GM21423 (cell line): Measurements from ENCODE around the gene RMDN3.

Experiments used
- ATAC-seq: cut with Tn5 transposase; IDR thresholded peaks from one replicate; pipeline ENCODE4 v1.9.1; 2021; ENCODE audit warnings: mild to moderate bottlenecking, moderate library complexity; ENCODE audit not compliant: unreplicated experiment

The RMDN3 gene

DNA sequence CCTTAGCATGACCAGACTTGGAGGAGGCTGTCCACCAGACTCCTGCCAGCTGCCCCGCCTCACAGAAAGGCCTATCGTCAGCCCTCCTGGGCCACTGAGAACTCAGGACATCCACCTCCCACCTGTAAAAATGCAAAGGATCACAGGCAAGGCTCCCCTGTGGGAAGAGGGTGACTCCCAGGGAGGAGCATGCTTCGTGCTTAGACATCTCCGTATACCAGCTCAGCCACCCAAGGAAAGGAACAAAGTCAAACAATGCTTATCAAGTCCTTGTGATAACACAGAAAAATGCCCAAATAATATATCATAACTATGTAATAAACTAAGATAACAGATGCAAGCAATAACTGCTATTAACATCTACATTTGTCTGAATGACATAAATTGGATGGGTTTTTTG lies 4.2 kb downstream of the RMDN3 start:
- no peak for ATAC-seq

DNA sequence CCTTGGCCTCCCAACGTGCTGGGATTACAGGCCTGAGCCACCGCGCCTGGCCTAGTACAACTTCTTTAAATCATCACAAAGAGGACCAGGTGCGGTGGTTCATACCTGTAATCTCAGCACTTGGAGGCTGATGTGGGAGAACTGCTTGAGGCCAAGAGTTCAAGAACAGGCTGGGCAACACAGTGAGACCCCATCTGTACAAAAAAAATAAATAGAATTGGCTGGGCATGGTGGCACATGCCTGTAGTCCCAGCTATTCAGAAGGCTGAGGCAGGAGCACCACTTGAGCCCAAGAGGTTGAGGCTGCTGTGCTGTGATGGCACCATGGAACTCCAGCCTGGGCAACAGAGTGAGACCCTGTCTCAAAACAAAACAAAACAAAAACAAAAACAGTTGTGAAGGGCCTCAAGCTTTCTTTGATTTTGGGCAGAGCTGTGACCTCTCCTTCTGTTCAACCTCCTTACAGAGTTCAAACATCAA lies 5.9 kb downstream of the RMDN3 start:
- no peak for ATAC-seq

DNA sequence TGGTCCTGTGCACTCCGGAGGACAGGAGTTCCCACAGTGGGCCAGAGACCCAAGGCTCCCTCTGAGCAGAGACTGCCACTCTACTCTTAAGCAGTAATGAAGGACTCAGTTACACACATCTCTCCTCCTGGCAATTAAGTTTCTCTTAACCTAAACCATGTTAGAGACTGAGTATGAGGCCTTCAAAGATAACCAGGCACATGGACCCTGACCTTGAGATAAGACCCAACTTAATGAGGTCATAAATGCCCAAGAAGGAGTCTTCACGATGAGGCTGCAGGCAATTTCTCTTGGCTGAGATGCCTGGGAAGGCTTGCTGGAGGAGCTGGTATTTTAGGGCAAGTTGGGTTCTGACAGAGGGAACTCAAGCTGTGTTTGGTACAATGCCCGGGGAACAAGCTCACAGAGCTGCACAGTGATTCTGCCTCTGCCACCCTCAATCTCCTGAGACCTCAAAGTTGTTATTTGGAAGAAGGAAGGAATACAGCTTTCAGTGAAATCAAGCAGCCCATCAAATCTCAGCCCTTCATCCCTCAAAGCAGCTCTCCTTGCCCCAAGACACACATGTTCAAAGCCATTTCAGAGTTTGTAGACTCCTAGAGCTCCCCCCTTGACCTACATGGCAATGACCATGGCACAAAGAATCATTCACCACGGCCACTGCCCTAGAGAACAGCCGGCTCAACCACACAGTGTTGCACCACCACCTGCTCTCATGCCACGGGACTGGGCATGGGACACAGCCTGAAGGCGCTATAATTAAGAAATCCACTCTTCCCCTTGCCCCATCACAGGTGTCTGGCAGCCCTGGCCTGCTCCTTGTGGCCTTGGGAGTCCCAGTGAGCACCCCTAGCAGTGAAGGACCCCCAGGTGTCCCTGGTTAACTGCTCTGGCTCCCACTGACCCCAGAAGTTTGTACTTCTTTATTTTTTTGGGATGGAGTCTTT lies 7.1 kb downstream of the RMDN3 start:
- ATAC-seq: no peak

DNA sequence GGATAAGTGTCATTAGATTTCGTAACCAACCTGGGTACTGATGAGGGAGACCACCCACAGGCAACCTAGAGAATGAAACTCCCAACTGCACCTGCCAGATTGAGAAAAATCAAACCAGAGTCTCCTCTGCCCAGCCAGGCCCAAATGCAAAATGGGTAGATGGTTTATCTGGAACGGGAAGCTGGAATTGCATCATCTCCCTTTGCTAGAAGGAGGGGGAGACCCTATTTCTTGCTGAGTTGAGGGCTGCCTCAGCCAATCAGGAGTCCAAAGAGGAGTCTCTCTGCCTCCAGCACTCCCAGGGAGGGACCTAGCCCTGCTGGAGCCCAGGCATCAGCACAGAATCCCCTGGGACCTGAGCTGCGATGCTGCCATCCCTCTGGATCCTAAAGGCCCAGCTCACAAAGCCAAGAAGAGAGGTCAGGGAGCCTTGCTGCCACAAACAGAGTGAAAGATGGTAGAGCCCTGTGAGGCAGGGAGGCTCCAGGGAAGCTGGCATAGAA lies 8.1 kb downstream of the RMDN3 start:
- no peak for ATAC-seq

DNA sequence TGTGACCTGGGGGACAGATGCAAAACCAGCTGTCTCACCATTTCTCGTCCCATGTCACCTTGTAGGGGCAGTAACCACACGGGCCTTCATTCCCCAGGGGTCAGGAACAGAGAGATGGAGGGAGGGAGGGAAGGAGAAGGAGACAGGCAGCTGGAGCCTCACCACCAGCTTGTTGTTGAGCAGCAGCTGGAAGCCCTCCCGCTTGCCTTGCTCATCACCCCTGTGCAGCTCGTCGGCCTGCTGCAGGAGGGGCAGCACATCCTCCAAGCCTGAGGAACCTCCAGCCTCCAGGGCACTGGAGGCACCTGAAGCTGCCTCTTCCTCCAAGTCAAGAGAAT lies 10.3 kb downstream of the RMDN3 start:
- ATAC-seq: no peak

DNA sequence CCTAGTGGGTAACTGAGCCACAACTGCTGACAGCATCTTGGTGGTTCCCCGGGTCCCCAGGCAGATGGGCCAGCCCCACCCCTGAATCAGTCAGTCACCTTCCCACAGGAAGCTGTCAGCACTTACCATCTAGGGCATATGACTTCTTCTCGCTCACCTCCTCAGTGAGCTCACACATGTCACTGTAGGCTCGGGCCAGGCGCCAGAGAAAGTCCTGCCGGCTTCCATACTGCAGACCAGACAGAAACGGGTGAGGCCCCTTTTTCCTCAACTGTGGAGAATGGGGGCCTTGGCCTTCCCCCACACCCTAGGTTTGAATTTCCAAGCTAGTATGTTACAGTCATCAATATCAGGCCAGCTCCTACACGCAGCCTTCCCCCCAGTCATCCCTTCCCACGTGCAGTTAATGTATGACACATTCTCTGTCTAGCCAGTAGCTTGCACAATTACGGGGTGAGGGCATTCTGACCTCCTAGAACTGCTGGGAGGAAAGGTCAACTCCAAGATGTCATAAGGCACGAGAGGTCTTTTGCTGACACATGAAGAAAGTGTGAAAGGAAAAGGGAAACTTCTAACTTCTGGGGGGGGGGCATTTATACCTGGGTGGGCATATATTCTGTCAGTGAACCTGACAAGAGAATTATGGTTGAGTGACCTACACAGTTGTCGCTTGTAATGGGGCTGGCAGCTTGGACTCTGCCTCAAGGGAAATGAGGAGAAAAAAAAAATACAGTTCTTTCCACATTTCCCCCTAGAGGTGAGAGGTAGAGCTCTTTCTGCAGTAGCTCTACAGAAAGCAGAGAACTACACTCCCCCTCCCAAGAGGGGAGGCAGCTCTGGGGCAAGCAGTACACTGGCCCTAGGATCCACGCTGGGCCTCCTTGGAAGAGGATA lies 10.9 kb downstream of the RMDN3 start:
- no peak for ATAC-seq

DNA sequence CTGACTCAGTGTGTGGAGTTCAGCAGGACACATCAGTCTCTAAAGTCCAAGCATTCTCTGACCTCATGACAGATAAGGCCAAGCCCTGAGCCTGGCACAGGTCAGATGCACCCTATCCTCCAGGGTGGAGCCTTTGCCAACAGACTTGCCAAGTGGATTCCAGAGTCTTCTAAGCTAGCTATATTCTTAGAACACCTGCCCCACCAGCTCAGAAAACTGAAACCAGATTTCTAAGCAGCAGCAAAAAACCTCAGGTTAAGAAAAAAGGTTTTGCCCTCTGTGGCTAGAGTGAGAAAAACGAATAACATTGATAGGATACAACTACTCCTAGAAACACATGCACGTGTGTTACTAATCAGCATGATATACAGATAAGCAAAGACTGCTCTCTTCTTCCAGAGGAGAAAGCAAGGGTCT lies 11.6 kb downstream of the RMDN3 start:
- no peak for ATAC-seq

DNA sequence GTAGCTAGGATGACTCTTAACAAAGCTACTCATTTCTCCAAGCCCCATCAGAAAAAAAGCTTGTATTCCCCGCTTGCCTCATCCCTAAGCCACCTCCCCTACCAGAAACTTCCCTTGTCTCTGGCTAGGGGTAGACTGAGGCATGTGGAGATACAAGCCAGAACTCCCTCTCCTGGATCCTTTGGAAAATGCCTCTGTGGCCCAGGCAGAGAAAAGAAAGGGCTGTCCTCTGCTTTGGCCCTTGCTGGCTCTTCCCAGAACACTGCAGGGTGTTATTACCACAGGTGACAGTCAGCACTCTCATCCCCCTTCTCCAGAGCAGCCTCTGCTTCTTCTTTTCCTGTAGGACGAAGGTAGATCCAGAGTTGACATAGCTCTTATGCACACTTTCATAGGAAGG lies 15.2 kb downstream of the RMDN3 start:
- ATAC-seq: no peak

DNA sequence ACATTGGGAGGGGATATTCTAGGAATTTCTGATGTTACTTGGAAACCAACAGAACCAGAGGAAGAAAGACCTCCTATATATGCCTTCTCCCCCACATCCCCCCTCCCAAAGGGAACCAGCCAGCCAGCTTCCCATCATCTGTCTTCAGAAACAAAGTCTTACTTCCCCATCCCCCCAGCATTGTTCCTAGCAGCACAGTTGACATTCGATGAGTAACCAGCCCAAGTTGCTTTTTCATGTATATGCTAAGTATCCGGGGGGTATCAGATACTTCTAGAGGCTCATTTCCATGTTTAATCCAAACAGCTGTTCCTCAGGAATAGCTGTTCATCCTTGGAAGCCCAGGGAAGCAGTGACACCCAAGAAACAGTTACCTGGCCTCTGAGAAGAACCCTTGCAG lies 16.0 kb downstream of the RMDN3 start:
- ATAC-seq: no peak

DNA sequence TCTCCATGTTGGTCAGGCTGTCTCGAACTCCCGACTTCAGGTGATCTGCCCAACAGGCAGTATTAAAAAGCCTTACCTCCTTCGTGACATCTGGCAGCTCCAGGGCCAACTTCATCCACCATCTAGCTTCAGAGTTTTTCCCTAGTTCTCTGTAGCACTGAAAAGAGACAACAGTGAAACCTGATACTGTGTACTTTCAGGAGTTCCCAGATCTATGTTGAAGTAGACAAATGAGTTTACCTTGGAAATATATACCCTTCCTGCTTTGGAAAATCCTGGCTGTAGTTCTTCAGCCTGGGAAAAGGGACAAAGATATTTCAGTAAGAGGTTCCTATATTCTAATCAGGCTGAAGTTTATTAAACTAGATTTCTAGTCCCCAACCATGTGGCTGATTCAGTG lies 18.0 kb downstream of the RMDN3 start:
- ATAC-seq: no peak

DNA sequence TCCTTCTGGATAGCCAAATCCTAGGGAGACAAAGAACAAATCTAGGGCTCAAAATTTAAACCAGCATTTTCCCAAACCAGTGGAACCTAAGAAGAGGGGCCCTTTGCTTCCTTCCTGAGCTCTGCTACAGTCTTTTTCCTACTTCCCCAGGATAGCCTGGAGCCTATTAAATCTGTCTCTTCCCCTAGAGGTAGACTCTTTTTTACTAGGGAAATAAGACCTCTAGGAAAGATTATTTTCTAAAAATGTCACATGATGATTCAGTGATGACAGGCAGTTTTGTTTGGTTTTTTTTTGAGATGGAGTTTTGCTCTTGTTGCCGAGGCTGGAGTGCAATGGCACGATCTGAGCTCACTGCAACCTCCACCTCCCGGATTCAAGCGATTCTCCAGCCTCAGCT lies 18.5 kb downstream of the RMDN3 start:
- ATAC-seq: no peak

DNA sequence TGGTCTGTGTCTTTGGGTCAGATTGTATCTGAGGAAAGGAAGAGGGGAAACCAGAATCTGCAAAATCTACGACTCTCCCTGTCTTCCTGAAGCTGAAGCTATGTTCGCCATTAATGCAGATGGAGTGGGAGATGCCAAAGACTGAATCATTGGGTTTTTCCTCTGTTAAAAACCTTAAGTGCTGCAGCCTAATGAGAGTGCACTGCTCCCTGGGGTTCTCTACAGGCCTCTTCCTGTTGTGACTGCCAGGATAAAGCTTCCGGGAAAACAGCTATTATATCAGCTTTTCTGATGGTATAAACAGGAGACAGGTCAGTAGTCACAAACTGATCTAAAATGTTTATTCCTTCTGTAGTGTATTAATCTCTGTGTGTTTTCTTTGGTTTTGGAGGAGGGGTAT lies 24.0 kb downstream of the RMDN3 start:
- no peak for ATAC-seq

DNA sequence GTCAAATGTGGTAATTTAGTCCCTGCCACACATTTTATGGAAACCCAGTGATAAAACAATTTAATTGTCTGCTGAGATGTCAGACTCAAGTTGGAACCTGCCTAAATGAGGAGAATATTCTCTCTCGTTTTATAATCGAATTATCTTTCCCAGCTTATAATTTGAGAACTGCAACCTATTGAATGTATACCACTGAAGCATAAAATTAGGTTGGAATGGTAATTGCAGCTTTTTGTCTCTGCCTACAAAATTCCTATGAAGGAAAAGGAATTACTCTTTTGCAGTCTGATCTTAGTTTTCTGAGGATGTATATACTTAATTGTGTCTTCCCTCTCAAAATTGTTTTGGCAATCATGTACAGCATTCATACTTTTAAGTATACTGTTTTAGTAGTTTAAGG lies 31.1 kb downstream of the RMDN3 start:
- no peak for ATAC-seq

DNA sequence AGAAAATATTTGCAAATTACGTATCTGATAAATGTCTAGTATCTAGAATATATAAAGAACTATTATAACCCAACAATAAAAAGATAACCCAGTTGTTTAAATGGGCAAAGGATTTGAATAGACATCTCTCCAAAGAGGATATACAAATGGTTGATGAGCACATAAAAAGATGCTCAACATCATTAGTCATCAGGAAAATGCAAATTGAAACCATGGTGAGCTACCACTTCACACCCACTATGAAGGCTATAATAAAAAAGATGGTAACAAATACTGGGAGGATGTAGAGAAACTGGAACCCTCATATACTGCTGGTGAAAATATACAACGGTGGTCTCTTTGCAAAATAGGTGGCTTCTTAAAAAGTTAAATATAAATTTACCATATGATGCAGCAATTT lies 32.1 kb downstream of the RMDN3 start:
- no peak for ATAC-seq

DNA sequence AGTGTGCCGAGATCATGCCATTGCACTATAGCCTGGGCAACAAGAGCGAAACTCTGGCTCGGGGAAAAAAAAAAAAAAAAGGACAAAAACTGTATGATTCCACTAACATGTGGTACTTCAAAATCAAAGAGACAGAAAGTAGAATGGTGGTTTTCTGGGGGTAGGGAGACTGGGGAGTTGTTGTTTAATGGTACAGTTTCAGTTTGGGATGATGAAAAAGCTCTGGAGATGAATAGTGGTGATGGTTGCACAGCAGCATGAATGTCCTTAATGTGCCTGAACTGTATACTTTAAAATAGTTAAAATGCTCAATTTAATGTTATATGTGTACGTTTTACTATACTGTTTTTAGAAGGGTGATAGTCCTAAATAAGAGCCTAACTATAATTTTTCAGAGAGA lies 32.7 kb downstream of the RMDN3 start:
- no peak for ATAC-seq

DNA sequence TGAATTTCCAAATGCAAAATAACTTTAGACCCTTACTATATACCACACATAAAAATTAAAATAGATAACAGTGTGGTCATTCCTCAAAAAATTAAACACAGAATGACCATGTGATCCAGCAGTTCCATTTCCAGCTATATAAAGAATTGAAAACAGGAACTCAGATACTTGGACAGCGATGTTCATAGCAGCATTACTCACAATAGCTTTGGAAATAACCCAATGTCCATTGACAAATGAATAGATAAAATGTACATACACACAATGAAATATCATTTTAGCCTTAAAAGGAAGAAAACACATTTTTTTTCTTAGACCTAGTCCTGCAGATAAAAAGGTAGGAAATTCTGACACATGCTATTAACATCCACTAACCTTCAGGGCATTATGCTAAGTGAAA lies 33.4 kb downstream of the RMDN3 start:
- ATAC-seq: no peak

DNA sequence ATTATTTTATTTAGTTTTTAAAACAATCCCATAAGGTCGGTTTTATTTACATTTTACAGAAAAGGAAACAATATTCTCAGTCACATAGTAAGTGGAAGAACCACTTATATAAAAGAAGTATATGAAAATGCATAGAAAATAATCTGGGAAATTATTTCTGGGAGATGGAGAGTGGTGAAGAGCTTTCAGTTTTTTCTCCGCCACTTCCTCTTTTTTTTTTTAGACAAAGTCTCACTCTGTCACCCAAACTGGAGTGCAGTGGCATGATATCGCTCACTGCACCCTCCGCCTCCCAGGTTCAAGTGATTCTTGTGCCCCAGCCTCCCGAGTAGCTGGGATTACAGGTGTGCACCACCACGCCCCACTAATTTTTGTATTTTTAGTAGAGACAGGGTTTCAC lies 38.9 kb downstream of the RMDN3 start:
- no peak for ATAC-seq

DNA sequence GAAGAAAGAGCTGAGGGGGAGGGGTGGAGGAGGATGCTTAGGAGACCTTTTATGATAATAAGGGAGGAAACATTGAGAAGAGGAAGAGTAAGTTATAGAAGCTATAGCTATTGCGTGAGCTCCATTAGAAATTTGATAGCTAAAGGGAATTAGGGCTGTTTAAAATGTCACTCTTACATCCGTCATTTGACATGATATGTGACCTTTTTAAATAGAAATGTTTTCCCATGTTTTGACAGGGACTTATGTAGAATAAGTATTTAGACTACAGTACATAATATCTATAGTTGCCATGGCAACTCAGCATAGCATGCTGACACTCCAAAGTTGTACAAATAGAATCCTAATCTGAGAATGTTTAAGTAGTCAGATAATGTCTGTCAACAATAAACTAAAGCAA lies 40.9 kb downstream of the RMDN3 start:
- no peak for ATAC-seq

DNA sequence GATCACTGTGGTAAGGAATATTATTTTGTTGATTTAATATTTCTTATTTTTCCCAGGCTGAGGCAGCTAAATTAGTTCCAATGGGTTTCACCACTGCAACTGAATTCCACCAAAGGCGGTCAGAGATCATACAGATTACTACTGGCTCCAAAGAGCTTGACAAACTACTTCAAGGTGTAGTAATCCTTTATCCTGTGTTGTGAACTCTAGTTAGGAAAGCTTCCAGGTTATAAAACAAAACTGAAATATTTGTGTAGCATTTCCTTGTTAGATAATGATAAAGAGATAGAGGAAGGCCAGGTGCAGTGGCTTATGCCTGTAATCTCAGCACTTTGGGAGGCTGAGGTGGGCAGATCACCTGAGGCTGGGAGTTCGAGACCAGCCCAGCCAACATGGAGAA lies 48.9 kb downstream of the RMDN3 start:
- no peak for ATAC-seq

DNA sequence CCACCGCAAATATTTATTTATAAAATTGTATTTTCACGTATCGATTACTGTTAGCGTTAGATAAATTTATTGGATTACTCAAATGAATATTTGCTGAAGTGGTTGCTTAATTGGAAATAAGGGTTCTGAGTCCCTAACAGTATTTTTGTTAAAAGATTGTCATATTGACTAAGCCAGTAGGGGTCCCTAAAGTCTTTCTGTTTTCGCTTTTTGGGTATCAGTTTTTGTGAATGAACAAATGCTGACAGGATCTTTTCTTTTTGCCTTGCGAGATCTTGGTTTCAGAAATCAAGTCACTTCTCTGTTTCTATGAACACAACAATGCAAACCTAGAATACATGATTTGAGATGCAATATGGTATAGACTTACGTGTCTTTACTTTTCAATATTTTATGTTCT lies 53.0 kb downstream of the RMDN3 start:
- no peak for ATAC-seq

DNA sequence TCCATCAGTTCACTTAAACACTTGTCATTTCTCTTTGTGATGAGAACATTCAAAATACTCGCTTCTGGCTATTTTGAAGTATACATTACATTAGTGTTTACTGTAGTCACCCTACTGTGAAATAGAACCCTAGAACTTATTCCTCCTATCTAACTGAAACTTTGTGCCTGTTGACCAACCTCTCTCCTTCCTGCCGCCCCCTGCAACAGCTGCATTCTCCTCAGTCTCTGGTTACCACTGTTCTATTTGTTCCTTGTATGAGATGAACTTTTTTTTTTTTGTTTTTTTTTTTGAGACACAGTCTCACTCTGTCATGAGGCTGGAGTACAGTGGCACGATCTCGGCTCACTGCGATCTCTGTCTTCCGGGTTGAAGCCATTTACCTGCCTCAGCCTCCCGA lies 57.1 kb downstream of the RMDN3 start:
- no peak for ATAC-seq

DNA sequence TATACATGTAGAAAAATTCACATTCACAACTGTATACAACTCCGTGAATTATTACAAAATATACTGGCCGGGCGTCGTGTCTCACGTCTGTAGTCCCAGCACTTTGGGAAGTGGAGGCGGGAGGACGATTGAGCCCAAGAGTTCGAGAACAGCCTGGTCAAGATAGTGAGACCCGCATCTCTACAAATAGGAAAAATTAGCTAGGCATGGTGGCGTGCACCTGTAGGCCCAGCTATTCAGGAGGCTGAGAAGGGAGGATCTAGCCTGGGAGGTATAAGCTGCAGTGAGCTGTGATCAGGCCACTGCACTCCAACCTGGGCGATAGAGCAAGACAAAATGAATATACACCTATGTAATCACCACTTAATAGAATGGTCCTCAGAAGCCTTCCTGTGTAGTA lies 58.8 kb downstream of the RMDN3 start:
- ATAC-seq: no peak
